Smooth muscle cell (in vitro differentiated cells): Measurements from ENCODE around the gene IL18BP. TPM values are rescaled to one million over a fixed set of nuclear protein-coding genes. Genes with fewer than 3 reads are reported as not detected.

Experiments
- DNase-seq: peaks from one replicate; lab custom pipeline; 2025; ENCODE audit not compliant: unreplicated experiment; lab: John Stamatoyannopoulos, UW
- H2AFZ ChIP-seq: fragments of 200-600 bp; sonication (generic); 2 replicates; pipeline ENCODE4 v1.6.0; 2016; ENCODE audit warnings: antibody characterized with exemption, low read depth, mild to moderate bottlenecking
- H3F3A ChIP-seq: fragments of 200-600 bp; sonication (generic); 2 replicates; pipeline ENCODE4 v1.6.0; 2017; ENCODE audit warnings: antibody characterized with exemption, low read depth
- H3K27ac ChIP-seq: fragments of 200-600 bp; sonication (generic); 2 replicates; pipeline ENCODE4 v1.5.1; 2016; ENCODE audit warnings: low read depth, mild to moderate bottlenecking
- H3K27me3 ChIP-seq: fragments of 200-600 bp; sonication (generic); 2 replicates; pipeline ENCODE4 v1.6.1; 2016; ENCODE audit warnings: low read depth, mild to moderate bottlenecking
- H3K36me3 ChIP-seq: fragments of 200-600 bp; sonication (generic); 2 replicates; pipeline ENCODE4 v1.5.1; 2016; ENCODE audit warnings: low read depth
- H3K4me1 ChIP-seq: fragments of 200-600 bp; sonication (generic); 2 replicates; pipeline ENCODE4 v1.5.1; 2016; ENCODE audit warnings: low read depth
- H3K4me2 ChIP-seq: fragments of 200-600 bp; sonication (generic); 2 replicates; pipeline ENCODE4 v1.6.0; 2016; ENCODE audit warnings: mild to moderate bottlenecking
- H3K4me3 ChIP-seq: fragments of 200-600 bp; sonication (generic); 2 replicates; pipeline ENCODE4 v1.5.1; 2016; ENCODE audit warnings: mild to moderate bottlenecking
- H3K79me2 ChIP-seq: fragments of 200-600 bp; sonication (generic); 2 replicates; pipeline ENCODE4 v1.6.0; 2016; ENCODE audit warnings: low read depth, mild to moderate bottlenecking
- H3K9ac ChIP-seq: fragments of 200-600 bp; sonication (generic); 2 replicates; pipeline ENCODE4 v1.6.0; 2016; ENCODE audit warnings: low read depth
- H3K9me3 ChIP-seq: fragments of 200-600 bp; sonication (generic); replicated peaks from 2 replicates; pipeline ENCODE4 v1.5.1; 2016; ENCODE audit warnings: low read depth
- H4K20me1 ChIP-seq: fragments of 200-600 bp; sonication (generic); 2 replicates; pipeline ENCODE4 v1.6.0; 2016; ENCODE audit warnings: low read depth
- CTCF ChIP-seq: fragments of 200-600 bp; sonication (generic); IDR thresholded peaks from 2 replicates; pipeline ENCODE4 v1.5.1; 2017; ENCODE audit warnings: borderline replicate concordance, mild to moderate bottlenecking, antibody characterized with exemption; ENCODE audit not compliant: insufficient read depth, poor library complexity, severe bottlenecking
- WGBS: methylation state at CpG from one replicate; pipeline ENCODE4 v1.1.7; 2016; ENCODE audit warnings: low lambda C conversion rate; 5-methylcytosine and 5-hydroxymethylcytosine counted together
- polyA plus RNA-seq: library from polyadenylated mRNA; unstranded; fragments of >200 nt; fragmentation: Nextera tagmentation; extraction: Ambion mirVana; gene quantifications from 2 replicates; pipeline ENCODE4 v1.2.1, GENCODE V29; 2016
- total RNA-seq: library from RNA; depleted of rRNA; stranded (reverse); fragments of >200 nt; gene quantifications from 2 replicates; pipeline ENCODE4 v1.2.3, GENCODE V29; 2014

The IL18BP gene
- total and polyA plus RNA-seq, 2 experiments from 2014 or later = 0.55 to 4.5 TPM

GRCh38 chr11:72002841-72003775 lies 4.4 kb downstream of the IL18BP start:
- Histone ChIP-seq H2AFZ (no peak overlapping the region), H3K4me3 (no peak overlapping the region), H3K27ac (peak overlapping the region; percentile 7), H3K9ac (no peak overlapping the region), H3K36me3 (peaks cover 8% of the 10 kb centered on the region), H3K4me1 (no peaks in the 10 kb centered on the region), H3K4me2 (no peak overlapping the region), H3K9me3 (no peaks in the 10 kb centered on the region), H3F3A (peaks cover 41% of the 10 kb centered on the region), H3K27me3 (no peaks in the 10 kb centered on the region), H4K20me1 (peaks cover 54% of the 10 kb centered on the region), H3K79me2 (no peaks in the 10 kb centered on the region)
- no peak for DNase-seq
- WGBS = 95% methylated on average over 12 of the region's 12 CpGs
- TF ChIP-seq CTCF = no peak

GRCh38 chr11:72003776-72004171 lies 5.1 kb downstream of the IL18BP start:
- Histone ChIP-seq H3K4me2 (no peak overlapping the region), H4K20me1 (peaks cover 54% of the 10 kb centered on the region), H3K27ac (no peak overlapping the region), H3K4me1 (no peaks in the 10 kb centered on the region), H2AFZ (no peak overlapping the region), H3F3A (peaks cover 41% of the 10 kb centered on the region), H3K27me3 (no peaks in the 10 kb centered on the region), H3K36me3 (peaks cover 9% of the 10 kb centered on the region), H3K9ac (no peak overlapping the region), H3K79me2 (no peaks in the 10 kb centered on the region), H3K9me3 (no peaks in the 10 kb centered on the region), H3K4me3 (no peak overlapping the region)
- no peak for DNase-seq
- TF ChIP-seq CTCF = no peak
- 97% methylated on average over 20 of the region's 20 CpGs for WGBS

GRCh38 chr11:72004515-72005346 lies 6.0 kb downstream of the IL18BP start:
- Histone ChIP-seq H3K27me3 (no peaks in the 10 kb centered on the region), H3K79me2 (no peaks in the 10 kb centered on the region), H3K9ac (no peak overlapping the region), H3K4me3 (no peak overlapping the region), H3K4me1 (no peaks in the 10 kb centered on the region), H4K20me1 (peaks cover 59% of the 10 kb centered on the region), H3K36me3 (peaks cover 9% of the 10 kb centered on the region), H3F3A (peaks cover 41% of the 10 kb centered on the region), H3K9me3 (no peaks in the 10 kb centered on the region), H3K27ac (no peak overlapping the region), H3K4me2 (no peak overlapping the region), H2AFZ (no peak overlapping the region)
- 94% methylated on average over 16 of the region's 16 CpGs for WGBS
- no peak for TF ChIP-seq CTCF
- DNase-seq = no peak
